HCT116 (cell line): ENCODE measurements around the gene HAND2. TPM values are rescaled to one million over a fixed set of nuclear protein-coding genes. Genes with fewer than 3 reads are reported as not detected.

Source experiments
- ATAC-seq: fragments of 200-7000 bp; cut with Tn5 transposase; 2 replicates; pipeline ENCODE4 v1.9.1; 2020; ENCODE audit warnings: mild to moderate bottlenecking, moderate library complexity
- BruUV-seq: library from RNA; stranded (reverse); fragments of 400-500 nt; replicated peaks from 2 replicates; lab custom pipeline; 2021; lab: Mats Ljungman, UMichigan
- CTCF ChIA-PET: fragments of 300-600 bp; sonication (Branson Sonifier 250); formaldehyde crosslinking; loops from one replicate; lab custom pipeline; 2021; ENCODE audit warnings: antibody characterized with exemption; lab: Charles Lee
- POLR2A ChIA-PET: fragments of 300-600, 350-600 bp; sonication (Branson Sonifier 250); formaldehyde crosslinking; loops from one replicate; lab custom pipeline; 2021; ENCODE audit warnings: antibody characterized with exemption; lab: Charles Lee
- RAD21 ChIA-PET, 2 experiments: fragments of 300-600 bp; sonication (Branson Sonifier 250); formaldehyde crosslinking; loops; one replicate each; lab custom pipeline; 2023; ENCODE audit warnings: low total read pairs in 2 of 2; ENCODE audit not compliant: uncharacterized antibody in 2 of 2, unreplicated experiment in 2 of 2, low non-redundant PET in 1 of 2; lab: Charles Lee
- DNase-seq: peaks from one replicate; pipeline ENCODE4 v3.0.0-alpha.2; 2010; ENCODE audit warnings: low read depth, low spot score
- H2AFZ ChIP-seq: fragments of 200-600 bp; shearing (Covaris generic), sonication (generic); 2 replicates; pipeline ENCODE4 v1.6.1; 2017; ENCODE audit warnings: low read depth, mixed run types, mixed read lengths, antibody characterized with exemption, low read length; ENCODE audit not compliant: poor library complexity, severe bottlenecking
- H3K27ac ChIP-seq: 2 replicates; pipeline ENCODE4 v1.5.1; 2012; ENCODE audit warnings: low read depth, low read length
- H3K27me3 ChIP-seq: fragments of 200-600 bp; sonication (generic); 2 replicates; pipeline ENCODE4 v1.6.1; 2016; ENCODE audit warnings: mixed run types, low read length, mixed read lengths; ENCODE audit not compliant: insufficient read depth
- H3K36me3 ChIP-seq, 2 experiments: fragments of 200-500 bp in 1 of 2; fragments of 200-600 bp in 1 of 2; sonication (Bioruptor generic) in 1 of 2; sonication (generic) in 1 of 2; 2 replicates each; pipeline versions ENCODE4 v1.5.1 to v1.6.1; 2014 to 2016; ENCODE audit warnings: low read length in 2 of 2, inconsistent platforms in 1 of 2, mixed read lengths in 1 of 2, mixed run types in 1 of 2; ENCODE audit not compliant: insufficient read depth in 2 of 2, control insufficient read depth in 1 of 2
- H3K4me1 ChIP-seq, 2 experiments: fragments of 200-600 bp in 1 of 2; sonication (generic) in 1 of 2; 2 replicates each; pipeline versions ENCODE4 v1.5.1 to v1.6.1; 2012 to 2017; ENCODE audit warnings: low read length in 2 of 2, inconsistent platforms in 1 of 2, mild to moderate bottlenecking in 1 of 2, mixed read lengths in 1 of 2, mixed run types in 1 of 2, moderate library complexity in 1 of 2; ENCODE audit not compliant: insufficient read depth in 2 of 2, control insufficient read depth in 1 of 2
- H3K4me2 ChIP-seq: fragments of 200-600 bp; sonication (generic); 2 replicates; pipeline ENCODE4 v1.6.1; 2017; ENCODE audit warnings: mixed run types, low read length, mixed read lengths
- H3K4me3 ChIP-seq, 2 experiments: fragments of 200-600 bp in 1 of 2; sonication (generic) in 1 of 2; replicated peaks in 1 of 2; 2 replicates each; pipeline ENCODE4 v1.5.1; 2011 to 2016; ENCODE audit warnings: low read length in 2 of 2, control low read depth in 1 of 2, low read depth in 1 of 2, mild to moderate bottlenecking in 1 of 2, mixed read lengths in 1 of 2, mixed run types in 1 of 2
- H3K79me2 ChIP-seq: fragments of 200-600 bp; sonication (generic); 2 replicates; pipeline ENCODE4 v1.6.1; 2017; ENCODE audit warnings: mild to moderate bottlenecking, mixed run types, low read length, moderate library complexity, mixed read lengths; ENCODE audit not compliant: insufficient read depth
- H3K9ac ChIP-seq: fragments of 200-600 bp; sonication (generic); 2 replicates; pipeline ENCODE4 v1.6.1; 2016; ENCODE audit warnings: low read length, mixed read lengths
- H3K9me2 ChIP-seq: fragments of 200-600 bp; sonication (generic), shearing (Covaris generic); 2 replicates; pipeline ENCODE4 v1.6.1; 2017; ENCODE audit warnings: mixed run types, mild to moderate bottlenecking, moderate library complexity; ENCODE audit not compliant: insufficient read depth
- H3K9me3 ChIP-seq, 2 experiments: fragments of 200-500 bp in 1 of 2; fragments of 200-600 bp in 1 of 2; sonication (Bioruptor generic) in 1 of 2; sonication (generic) in 1 of 2; 2 replicates each; pipeline ENCODE4 v1.6.1; 2014 to 2017; ENCODE audit warnings: low read length in 2 of 2, mixed read lengths in 2 of 2, inconsistent platforms in 1 of 2, low read depth in 1 of 2, mild to moderate bottlenecking in 1 of 2, mixed run types in 1 of 2, moderate library complexity in 1 of 2; ENCODE audit not compliant: control insufficient read depth in 1 of 2, insufficient read depth in 1 of 2
- H4K20me1 ChIP-seq: fragments of 200-600 bp; sonication (generic), shearing (Covaris generic); 2 replicates; pipeline ENCODE4 v1.6.1; 2017; ENCODE audit warnings: mixed run types, mild to moderate bottlenecking, moderate library complexity; ENCODE audit not compliant: insufficient read depth
- CBX3 ChIP-seq: IDR thresholded peaks from 2 replicates; pipeline ENCODE4 v1.6.1; 2012; ENCODE audit warnings: low read depth
- CEBPB ChIP-seq: IDR thresholded peaks from 2 replicates; pipeline ENCODE4 v1.6.1; 2012; ENCODE audit warnings: low read depth
- CTCF ChIP-seq, 3 experiments: fragments of 200-600 bp in 1 of 3; sonication (generic) in 1 of 3; IDR thresholded peaks in 2 of 3; conservative IDR thresholded peaks in 1 of 3; 2 replicates each; pipeline ENCODE4 v1.5.1; 2012 to 2017; ENCODE audit warnings: low read depth in 2 of 3, low read length in 2 of 3, antibody characterized with exemption in 1 of 3, borderline replicate concordance in 1 of 3, control low read depth in 1 of 3, mild to moderate bottlenecking in 1 of 3, mixed read lengths in 1 of 3, mixed run types in 1 of 3, moderate library complexity in 1 of 3; ENCODE audit not compliant: insufficient read depth in 1 of 3
- ELF1 ChIP-seq: IDR thresholded peaks from 2 replicates; pipeline ENCODE4 v1.6.1; 2012; ENCODE audit warnings: low read depth, borderline replicate concordance
- EZH2phosphoT487 ChIP-seq: fragments of 200-600 bp; IDR thresholded peaks from 2 replicates; pipeline ENCODE4 v1.6.1; 2018; ENCODE audit warnings: antibody characterized with exemption, borderline replicate concordance
- JUND ChIP-seq: IDR thresholded peaks from 2 replicates; pipeline ENCODE4 v1.6.1; 2012
- POLR2A ChIP-seq: IDR thresholded peaks from 2 replicates; pipeline ENCODE4 v1.7.0; 2011; ENCODE audit warnings: borderline replicate concordance; ENCODE audit not compliant: insufficient read depth, insufficient read length; ENCODE audit errors: extremely low read depth
- POLR2AphosphoS5 ChIP-seq: IDR thresholded peaks from 2 replicates; pipeline ENCODE4 v1.6.1; 2011; ENCODE audit warnings: mild to moderate bottlenecking, low read depth, low read length, moderate library complexity
- REST ChIP-seq: IDR thresholded peaks from 2 replicates; pipeline ENCODE4 v1.6.1; 2012; ENCODE audit warnings: low read depth
- SIN3A ChIP-seq: IDR thresholded peaks from 2 replicates; pipeline ENCODE4 v1.6.1; 2012; ENCODE audit warnings: low read depth
- SP1 ChIP-seq: IDR thresholded peaks from 2 replicates; pipeline ENCODE4 v1.6.1; 2012; ENCODE audit warnings: low read depth
- SRF ChIP-seq: IDR thresholded peaks from 2 replicates; pipeline ENCODE4 v1.6.1; 2012; ENCODE audit warnings: low read depth
- ZBTB33 ChIP-seq: IDR thresholded peaks from 2 replicates; pipeline ENCODE4 v1.6.1; 2011; ENCODE audit warnings: mild to moderate bottlenecking, low read length, moderate library complexity; ENCODE audit not compliant: insufficient replicate concordance; ENCODE audit errors: extremely low read depth
- ZFX ChIP-seq: fragments of 450-650 bp; IDR thresholded peaks from 2 replicates; pipeline ENCODE4 v1.6.1; 2017
- intact Hi-C: fragments of 100-400 bp; cut with micrococcal nuclease; formaldehyde crosslinking; loops from 2 replicates; pipeline ENCODE4 v1.10.0; 2022
- total RNA-seq: library from RNA; stranded (reverse); gene quantifications from one replicate; pipeline ENCODE4 v1.2.1, GENCODE V29; 2021; ENCODE audit not compliant: unreplicated experiment

The HAND2 gene
- total RNA-seq, 1 experiment from 2014 or later: not detected

GRCh38 chr4:173572493-173573129 lies 42.6 kb upstream of the HAND2 start:
- ATAC-seq (no peak), DNase-seq (no peak)
- Histone ChIP-seq H3K4me2 (no peak overlapping the region), H3K27me3 (0 out of 2 replicates have a peak, but pooled peaks cover 3% of the 10 kb centered on the region), H3K4me1 (no peaks in the 10 kb centered on the region), H2AFZ (no peak overlapping the region), H3K36me3 (no peaks in the 10 kb centered on the region), H3K4me3 (no peak overlapping the region), H3K9me2 (no peaks in the 10 kb centered on the region), H3K9ac (no peak overlapping the region), H3K27ac (no peak overlapping the region), H4K20me1 (no peaks in the 10 kb centered on the region), H3K9me3 (no peaks in the 10 kb centered on the region), H3K79me2 (no peaks in the 10 kb centered on the region)
- RAD21 ChIA-PET: no interaction called here
- POLR2A ChIA-PET: no interaction called here
- no TSS peak for BruUV-seq
- intact Hi-C loops: no loop called here
- TF ChIP-seq EZH2phosphoT487 (no peak), CEBPB (no peak), REST (no peak), SIN3A (no peak), JUND (no peak), SP1 (no peak), CBX3 (no peak), ZFX (no peak), ELF1 (no peak), SRF (no peak), CTCF (IDR thresholded peaks at IDR 0.05 in 2 of 3, conservative IDR thresholded peaks at IDR 0.05 in 1 of 3; ENCODE audit: borderline replicate concordance in 1 of 3, insufficient read depth in 1 of 3, low read depth in 2 of 3, low read length in 2 of 3) (no peak), POLR2AphosphoS5 (no peak), POLR2A (no peak), ZBTB33 (no peak)
- CTCF ChIA-PET: no interaction called here
